Esophagus (tissue), 2 donors: Measurements from ENCODE around the gene ARHGEF3. TPM values are rescaled to one million over a fixed set of nuclear protein-coding genes. Genes with fewer than 3 reads are reported as not detected.

Experiments used
- H3K27ac ChIP-seq, 2 donors: one replicate each; pipeline ENCODE4 v1.5.1; 2013; ENCODE audit warnings: low read depth in 2 of 2, mild to moderate bottlenecking in 2 of 2, inconsistent platforms in 1 of 2, low read length in 1 of 2, moderate library complexity in 1 of 2
- H3K27me3 ChIP-seq, 2 donors: one replicate each; pipeline ENCODE4 v1.6.1; 2013; ENCODE audit warnings: low read length in 2 of 2, control low read depth in 1 of 2, mild to moderate bottlenecking in 1 of 2; ENCODE audit not compliant: insufficient read depth in 2 of 2, control insufficient read depth in 1 of 2
- H3K36me3 ChIP-seq, 2 donors: one replicate each; pipeline ENCODE4 v1.6.1; 2013; ENCODE audit warnings: low read length in 1 of 2; ENCODE audit not compliant: control insufficient read depth in 2 of 2, insufficient read depth in 2 of 2
- H3K4me1 ChIP-seq, 2 donors: one replicate each; pipeline ENCODE4 v1.6.1; 2013; ENCODE audit warnings: low read length in 1 of 2; ENCODE audit not compliant: control insufficient read depth in 2 of 2, insufficient read depth in 2 of 2
- H3K4me3 ChIP-seq, 2 donors: one replicate each; pipeline ENCODE4 v1.5.1; 2013; ENCODE audit warnings: low read length in 2 of 2, mild to moderate bottlenecking in 2 of 2, low read depth in 1 of 2, moderate library complexity in 1 of 2
- H3K9me3 ChIP-seq, 2 donors: one replicate each; pipeline ENCODE4 v1.6.1; 2013; ENCODE audit warnings: mild to moderate bottlenecking in 2 of 2, low read depth in 1 of 2, low read length in 1 of 2, moderate library complexity in 1 of 2; ENCODE audit not compliant: control insufficient read depth in 2 of 2, insufficient read depth in 1 of 2
- polyA plus RNA-seq, 2 donors: library from polyadenylated mRNA; stranded (reverse); fragments of 200-250 nt; gene quantifications; one replicate each; pipeline ENCODE4 v1.2.3, GENCODE V29; 2013
- donor health status: healthy with polysubstance abuse.
- donor health status: Bipolar disorder and iron deficiency.

ARHGEF3 gene
- polyA plus RNA-seq, 2 donors = 11.1 to 13.2 TPM

- Histone ChIP-seq H3K27ac (no peak overlapping the region), H3K4me1 (no peaks in the 10 kb centered on the region), H3K4me3 (no peak overlapping the region), H3K27me3 (no peaks in the 10 kb centered on the region), H3K36me3 (no peaks in the 10 kb centered on the region), H3K9me3 (no peaks in the 10 kb centered on the region)
These were observed 121.6 kb downstream of the ARHGEF3 start for GRCh38 chr3:56680054-56680580.

Other genes starting within 250 kb of the ARHGEF3 start
- 1 to 10 TPM; 5.0 to 6.6 TPM for gene CCDC66, start 244.8 kb downstream of the ARHGEF3 start, polyA plus RNA-seq
- 10 to 100 TPM; 14.2 to 15.6 TPM for gene TASOR, start 118.7 kb downstream of the ARHGEF3 start, polyA plus RNA-seq